ENCODE results near the gene TASP1.
"Not testable (repeated sequence)": the region's sequence is repeated elsewhere in the genome, so short reads cannot be mapped to it uniquely, and the experiment has no call there.

Gene TASP1

DNA sequence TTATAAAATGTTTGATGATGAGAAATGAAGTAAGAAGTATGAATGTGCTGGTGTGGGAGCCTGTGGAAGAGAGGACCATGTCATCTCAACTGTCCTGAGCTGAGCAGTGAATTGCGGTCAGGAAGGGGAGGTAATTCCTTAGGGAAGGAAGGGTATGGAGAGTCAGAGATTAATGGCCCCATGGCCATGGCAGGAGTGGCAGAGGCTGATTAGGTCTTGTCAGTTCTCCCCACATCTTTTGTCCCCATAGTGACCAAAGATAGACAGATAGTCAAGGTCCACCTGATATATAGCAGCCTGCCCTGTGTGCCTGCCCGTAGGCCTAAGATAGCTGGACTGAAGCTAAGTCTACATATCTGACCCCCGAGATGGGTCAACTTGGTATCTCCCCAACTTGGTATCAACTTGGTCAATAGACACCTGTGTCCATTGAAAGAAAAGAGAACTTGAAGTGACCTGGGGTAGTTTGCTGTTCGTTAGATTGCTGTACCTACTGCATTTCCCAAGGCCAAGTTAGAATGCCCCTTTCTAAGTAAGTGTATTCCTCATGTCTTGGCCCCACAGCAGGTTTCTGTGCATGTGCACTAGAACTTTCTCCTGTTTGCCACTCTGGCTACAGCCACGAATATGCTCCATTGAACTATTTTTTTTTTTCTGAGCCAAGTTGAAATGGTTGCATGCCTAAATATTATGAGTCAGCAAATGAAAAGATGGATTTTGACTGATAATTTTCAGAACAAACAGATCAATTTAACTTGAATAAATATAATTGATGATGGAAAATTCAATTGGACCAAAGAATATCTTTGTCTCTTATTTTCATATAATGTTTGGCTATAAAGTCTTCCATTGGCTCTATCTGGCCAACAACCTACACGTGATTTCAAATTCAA, 274.2 kb downstream of the TASP1 start:
- no peak overlapping the region for H3K4me3 ChIP-seq (ENCODE audit: low read depth, low read length)

DNA sequence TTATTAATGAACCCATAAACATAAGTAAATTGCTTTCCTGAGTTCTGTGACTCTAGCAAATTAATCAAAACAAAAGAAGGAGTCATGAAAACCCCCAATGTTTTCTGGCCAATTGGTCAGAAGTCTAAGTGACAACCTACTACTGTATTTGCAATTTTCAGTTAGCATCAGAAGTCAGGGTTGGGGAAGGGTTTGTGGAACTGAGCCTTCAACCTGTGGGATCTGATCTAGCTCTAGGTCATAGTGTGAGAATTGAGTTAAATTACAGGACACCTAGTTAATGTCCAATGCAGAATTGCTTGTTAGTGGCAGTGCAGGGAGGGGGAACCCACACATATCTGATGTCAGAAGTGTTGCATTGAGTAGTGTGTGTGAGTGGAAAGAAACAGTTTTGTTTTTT, 275.3 kb downstream of the TASP1 start:
- H3K4me3 ChIP-seq (ENCODE audit: low read depth, low read length): no peak overlapping the region
- TF ChIP-seq, protein P1, sequence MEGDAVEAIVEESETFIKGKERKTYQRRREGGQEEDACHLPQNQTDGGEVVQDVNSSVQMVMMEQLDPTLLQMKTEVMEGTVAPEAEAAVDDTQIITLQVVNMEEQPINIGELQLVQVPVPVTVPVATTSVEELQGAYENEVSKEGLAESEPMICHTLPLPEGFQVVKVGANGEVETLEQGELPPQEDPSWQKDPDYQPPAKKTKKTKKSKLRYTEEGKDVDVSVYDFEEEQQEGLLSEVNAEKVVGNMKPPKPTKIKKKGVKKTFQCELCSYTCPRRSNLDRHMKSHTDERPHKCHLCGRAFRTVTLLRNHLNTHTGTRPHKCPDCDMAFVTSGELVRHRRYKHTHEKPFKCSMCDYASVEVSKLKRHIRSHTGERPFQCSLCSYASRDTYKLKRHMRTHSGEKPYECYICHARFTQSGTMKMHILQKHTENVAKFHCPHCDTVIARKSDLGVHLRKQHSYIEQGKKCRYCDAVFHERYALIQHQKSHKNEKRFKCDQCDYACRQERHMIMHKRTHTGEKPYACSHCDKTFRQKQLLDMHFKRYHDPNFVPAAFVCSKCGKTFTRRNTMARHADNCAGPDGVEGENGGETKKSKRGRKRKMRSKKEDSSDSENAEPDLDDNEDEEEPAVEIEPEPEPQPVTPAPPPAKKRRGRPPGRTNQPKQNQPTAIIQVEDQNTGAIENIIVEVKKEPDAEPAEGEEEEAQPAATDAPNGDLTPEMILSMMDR (IDR thresholded peaks at IDR 0.05; ENCODE audit: borderline replicate concordance, insufficient read depth, low read depth, low read length): no peak

More for the DNA sequence above, 274.2 kb downstream of the TASP1 start:
- TF ChIP-seq, protein P1 (IDR thresholded peaks at IDR 0.05; ENCODE audit: borderline replicate concordance, insufficient read depth, low read depth, low read length): no peak

DNA sequence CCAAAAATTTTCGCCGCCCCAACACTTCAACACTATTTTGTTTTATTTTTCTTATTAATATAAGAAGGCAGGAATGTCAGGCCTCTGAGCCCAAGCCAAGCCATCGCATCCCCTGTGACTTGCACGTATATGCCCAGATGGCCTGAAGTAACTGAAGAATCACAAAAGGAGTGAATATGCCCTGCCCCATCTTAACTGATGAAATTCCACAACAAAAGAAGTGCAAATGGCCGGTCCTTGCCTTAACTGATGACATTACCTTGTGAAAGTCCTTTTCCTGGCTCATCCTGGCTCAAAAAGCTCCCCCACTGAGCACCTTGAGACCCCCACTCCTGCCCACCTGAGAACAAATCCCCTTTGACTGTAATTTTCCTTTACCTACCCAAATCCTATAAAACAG, 276.6 kb downstream of the TASP1 start:
- H3K4me3 ChIP-seq (ENCODE audit: low read depth, low read length): not testable (repeated sequence)

DNA sequence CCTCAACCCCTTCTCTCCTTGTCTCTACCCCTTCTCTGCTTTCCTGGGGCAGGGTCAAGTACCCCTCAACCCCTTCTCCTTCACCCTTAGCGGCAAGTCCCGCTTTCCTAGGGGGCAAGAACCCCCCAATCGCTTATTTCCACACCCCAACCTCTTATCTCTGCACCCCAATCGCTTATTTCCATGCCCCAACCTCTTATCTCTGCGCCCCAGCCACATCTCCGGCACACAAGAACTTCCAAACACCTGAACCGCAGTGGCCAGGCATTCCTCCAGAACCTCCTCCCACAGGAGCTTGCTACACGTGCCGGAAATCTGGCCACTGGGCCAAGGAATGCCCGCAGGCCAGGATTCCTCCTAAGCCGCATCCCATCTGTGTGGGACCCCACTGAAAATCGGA, 279.8 kb downstream of the TASP1 start:
- H3K4me3 ChIP-seq (ENCODE audit: low read depth, low read length): not testable (repeated sequence)

DNA sequence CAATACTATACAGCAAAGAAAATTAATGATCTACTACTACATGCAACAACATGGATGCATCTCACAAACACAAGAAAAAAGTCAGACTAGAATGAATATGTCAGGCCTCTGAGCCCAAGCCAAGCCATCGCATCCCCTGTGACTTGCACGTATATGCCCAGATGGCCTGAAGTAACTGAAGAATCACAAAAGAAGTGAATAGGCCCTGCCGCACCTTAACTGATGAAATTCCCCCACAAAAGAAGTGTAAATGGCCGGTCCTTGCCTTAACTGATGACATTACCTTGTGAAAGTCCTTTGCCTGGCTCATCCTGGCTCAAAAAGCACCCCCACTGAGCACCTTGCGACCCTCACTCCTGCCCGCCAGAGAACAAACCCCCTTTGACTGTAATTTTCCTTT, 280.9 kb downstream of the TASP1 start:
- not testable (repeated sequence) for H3K4me3 ChIP-seq (ENCODE audit: low read depth, low read length)

DNA sequence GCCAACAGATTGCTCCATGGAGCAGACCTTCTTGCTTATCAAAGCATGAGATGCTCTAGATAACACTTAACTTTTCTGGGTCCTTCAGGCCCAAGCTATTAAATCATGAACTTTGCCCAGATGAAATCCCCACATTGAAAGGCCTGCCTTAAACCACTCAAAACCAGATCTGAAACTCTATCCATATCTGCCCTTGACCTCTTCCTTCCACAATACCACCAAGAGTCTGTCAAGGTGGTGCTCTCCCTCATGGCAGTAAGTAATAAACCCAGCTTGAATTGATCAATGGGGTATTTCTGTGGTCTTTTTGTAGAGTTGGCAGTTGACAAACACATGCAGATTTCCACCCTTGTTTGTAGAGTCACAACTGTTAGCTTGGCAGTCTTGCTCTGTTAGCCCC, 282.1 kb downstream of the TASP1 start:
- TF ChIP-seq, protein P1 (IDR thresholded peaks at IDR 0.05; ENCODE audit: borderline replicate concordance, insufficient read depth, low read depth, low read length): no peak
- no peak overlapping the region for H3K4me3 ChIP-seq (ENCODE audit: low read depth, low read length)

DNA sequence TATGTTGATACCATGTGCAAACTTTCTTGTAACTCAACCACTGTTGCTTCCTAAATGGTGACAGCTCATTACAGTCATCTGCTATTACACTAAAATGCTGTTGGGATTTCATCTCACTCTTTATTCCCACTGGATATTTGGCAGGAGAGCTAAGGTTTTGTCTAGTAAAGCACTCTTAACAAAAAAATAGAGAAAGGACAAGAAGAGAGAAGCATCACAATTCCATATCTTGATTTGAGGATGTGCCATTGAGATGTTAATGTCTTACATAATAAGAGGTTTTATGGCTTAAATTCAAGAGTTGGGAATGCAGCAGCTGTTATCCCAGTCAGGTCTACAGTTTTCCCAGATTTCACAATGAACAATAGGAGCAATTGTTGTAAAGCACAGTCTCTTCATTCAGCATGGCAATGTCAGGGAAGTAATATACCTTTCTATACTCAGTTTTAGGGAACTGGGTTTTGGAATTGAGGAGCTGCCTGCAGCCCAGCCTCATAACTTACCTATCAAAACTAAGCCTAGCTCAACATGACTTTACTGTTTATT, 282.7 kb downstream of the TASP1 start:
- TF ChIP-seq, protein P1 (IDR thresholded peaks at IDR 0.05; ENCODE audit: borderline replicate concordance, insufficient read depth, low read depth, low read length): no peak
- H3K4me3 ChIP-seq (ENCODE audit: low read depth, low read length): no peak overlapping the region

DNA sequence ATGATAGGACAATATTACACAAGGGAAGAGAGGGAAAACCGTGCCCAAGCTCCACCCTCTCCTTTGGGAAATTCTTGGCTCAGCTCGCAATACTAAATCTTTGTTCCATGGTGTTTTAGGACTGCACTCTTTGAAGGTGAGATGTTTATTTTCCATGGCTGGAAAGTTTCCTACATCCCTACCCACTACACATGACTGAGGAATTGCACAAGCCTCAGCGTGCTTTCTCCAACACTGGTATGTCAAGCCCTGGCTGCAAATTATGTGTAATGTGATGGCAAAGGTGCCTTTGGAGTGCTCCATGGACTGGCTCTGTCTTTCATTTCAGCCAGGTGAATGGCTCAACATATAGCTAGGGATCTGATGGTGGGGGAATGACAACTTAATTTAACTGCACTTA, 283.3 kb downstream of the TASP1 start:
- H3K4me3 ChIP-seq (ENCODE audit: low read depth, low read length): no peak overlapping the region
- TF ChIP-seq, protein P1 (IDR thresholded peaks at IDR 0.05; ENCODE audit: borderline replicate concordance, insufficient read depth, low read depth, low read length): no peak
